Right ventricle myocardium superior (tissue), 1 donor: ENCODE results near the gene CAMTA1. TPM values are rescaled to one million over a fixed set of nuclear protein-coding genes. Genes with fewer than 3 reads are reported as not detected.

ENCODE experiments used
- ATAC-seq: fragments of 200-7000 bp; cut with Tn5 transposase; one replicate; pipeline ENCODE4 v1.9.1; 2020; ENCODE audit warnings: mild to moderate bottlenecking; ENCODE audit not compliant: poor library complexity
- DNase-seq: peaks from one replicate; pipeline ENCODE4 v3.0.0-alpha.2; 2020
- intact Hi-C: fragments of 100-400 bp; cut with DNase I; formaldehyde crosslinking; loops from one replicate; pipeline ENCODE4 v1.11.2; 2022
- total RNA-seq: library from RNA; stranded (reverse); fragmentation: NEBNext Ultra II Directional; extraction: Animal tissue kit (Norgen Biotek cat#: 25700); gene quantifications from one replicate; pipeline ENCODE4 v1.2.1, GENCODE V29; 2021
- donor health status: DM: no; HTN: yes; CAD: no; lungs with severe emphysema.

Gene CAMTA1
- total RNA-seq, 1 donor from 2014 or later = 153 TPM

GRCh38 chr1:7642418-7642704 lies 857.1 kb downstream of the CAMTA1 start:
- no peak for ATAC-seq
- DNase-seq = no peak
- intact Hi-C loops = loop anchor here (10.0 kb wide), 2 partner anchors 188 to 418 kb away; no protein-coding TSS in a partner anchor

- intact Hi-C loops = loop anchor here (10.0 kb wide), 2 partner anchors 188 to 418 kb away; no protein-coding TSS in a partner anchor
- no peak for ATAC-seq
Measured at GRCh38 chr1:7642781-7643529, 857.7 kb downstream of the CAMTA1 start.

DNA sequence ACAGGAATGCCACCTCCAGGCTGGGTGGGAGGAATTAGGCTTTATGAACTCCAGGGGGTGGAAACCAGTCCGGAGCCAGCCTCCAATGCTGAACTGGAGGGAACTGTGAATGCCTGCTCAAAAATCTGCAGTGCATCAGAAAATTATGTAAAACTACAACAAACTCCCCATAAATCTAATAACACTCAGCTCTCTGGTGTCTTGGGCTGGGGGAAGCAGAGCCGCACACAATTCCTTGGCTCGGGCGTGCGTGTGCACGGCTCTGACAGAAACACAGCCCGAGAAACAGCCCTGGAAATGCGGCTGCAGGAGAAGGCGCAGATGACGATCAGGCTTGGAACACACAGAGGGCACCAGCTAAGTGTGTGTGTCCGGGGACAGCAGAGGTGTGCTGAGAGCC lies 858.3 kb downstream of the CAMTA1 start:
- DNase-seq (no peak), ATAC-seq (no peak)
- intact Hi-C loops = loop anchor here (10.0 kb wide), 2 partner anchors 189 to 419 kb away; no protein-coding TSS in a partner anchor

More at GRCh38 chr1:7642781-7643529, 857.7 kb downstream of the CAMTA1 start:
- DNase-seq = no peak

DNA sequence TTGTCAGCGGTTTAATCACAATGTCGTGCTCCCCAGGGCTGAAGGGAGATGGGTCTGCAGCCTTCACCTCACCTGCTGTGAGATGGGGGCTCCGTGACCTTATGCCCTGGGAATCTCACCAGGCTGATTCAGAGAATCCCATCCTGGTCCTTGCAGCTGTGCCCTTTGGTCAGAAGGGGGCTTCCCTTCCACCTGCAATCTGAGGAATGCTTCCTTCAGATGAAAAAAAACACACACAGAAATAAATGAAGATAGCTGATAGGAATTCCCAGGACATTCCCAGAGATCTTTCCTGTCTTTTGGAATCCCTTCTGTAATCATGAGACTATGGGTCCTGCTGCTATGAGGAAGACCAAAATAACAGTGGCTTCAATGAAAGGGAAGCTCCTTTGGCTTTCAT lies 858.8 kb downstream of the CAMTA1 start:
- ATAC-seq = no peak
- intact Hi-C loops = loop anchor here (10.0 kb wide), 2 partner anchors 189 to 419 kb away; no protein-coding TSS in a partner anchor
- no peak for DNase-seq

- intact Hi-C loops = loop anchor here (5.0 to 10.0 kb wide), 3 partner anchors 190 to 923 kb away; no protein-coding TSS in a partner anchor
- DNase-seq (peak; percentile 75), ATAC-seq (peak; percentile 80)
Measured at GRCh38 chr1:7644961-7645750, 859.9 kb downstream of the CAMTA1 start.

DNA sequence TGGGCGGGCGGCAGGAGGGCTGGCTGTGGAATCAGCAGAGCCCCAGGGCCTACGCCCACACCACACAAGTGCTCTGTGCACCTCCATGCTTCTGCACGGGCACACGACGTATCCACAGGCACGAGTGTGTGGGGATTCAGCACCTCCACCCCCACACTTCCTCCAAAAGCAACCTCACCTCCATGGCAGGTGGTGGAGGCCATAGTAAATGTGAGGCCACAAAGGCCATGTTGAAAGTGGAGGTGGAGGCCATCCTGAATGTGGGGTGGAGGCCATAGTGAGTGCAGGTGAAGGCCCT lies 860.4 kb downstream of the CAMTA1 start:
- ATAC-seq (no peak), DNase-seq (no peak)
- intact Hi-C loops = loop anchor here (5.0 to 10.0 kb wide), 3 partner anchors 191 to 923 kb away; no protein-coding TSS in a partner anchor

GRCh38 chr1:7646164-7646563 lies 860.9 kb downstream of the CAMTA1 start:
- no peak for DNase-seq
- intact Hi-C loops = loop anchor here (5.0 to 10.0 kb wide), 3 partner anchors 191 to 924 kb away; no protein-coding TSS in a partner anchor
- ATAC-seq = no peak

- intact Hi-C loops = loop anchor here (5.0 to 10.0 kb wide), 3 partner anchors 192 to 925 kb away; no protein-coding TSS in a partner anchor
- peak; percentile 46 for ATAC-seq
- peak; percentile 82 for DNase-seq
Measured at GRCh38 chr1:7646981-7647901, 862.0 kb downstream of the CAMTA1 start.

DNA sequence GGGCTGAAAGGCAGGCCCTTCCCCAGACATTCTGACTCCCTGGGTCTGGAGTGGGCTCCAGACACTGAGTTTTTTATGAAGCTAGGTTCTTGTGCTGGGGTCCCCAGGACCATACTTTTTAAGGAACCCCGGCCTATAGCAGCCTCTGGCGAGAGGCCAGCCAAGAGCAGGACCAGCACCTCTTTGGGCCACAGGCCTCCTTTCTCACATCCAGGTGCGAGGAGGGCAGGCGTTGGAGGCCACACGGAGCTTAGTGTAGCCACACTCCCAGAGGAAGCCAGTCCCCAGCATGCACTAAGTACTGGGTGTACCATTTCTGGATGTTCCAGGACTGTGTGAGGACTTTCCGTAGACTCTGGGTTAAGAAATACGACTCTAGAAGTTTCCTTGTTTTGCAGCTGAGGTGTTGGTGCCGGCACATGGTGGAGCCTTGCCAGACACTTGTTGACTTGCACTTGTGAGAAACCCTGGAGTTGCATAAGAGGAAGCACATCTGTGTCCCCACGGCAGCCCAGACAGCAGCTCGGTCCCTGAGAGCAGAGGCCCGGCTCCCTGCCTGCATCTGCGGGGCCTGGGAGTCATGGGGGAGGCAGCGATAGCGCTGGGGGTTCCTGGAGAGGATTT lies 863.6 kb downstream of the CAMTA1 start:
- intact Hi-C loops = loop anchor here (5.0 to 10.0 kb wide), 3 partner anchors 194 to 927 kb away; no protein-coding TSS in a partner anchor
- ATAC-seq (peak; percentile 23), DNase-seq (peak; percentile 69)

GRCh38 chr1:7650801-7651200 lies 865.5 kb downstream of the CAMTA1 start:
- intact Hi-C loops = no loop called here
- ATAC-seq (no peak), DNase-seq (no peak)

- DNase-seq = no peak
- no peak for ATAC-seq
- intact Hi-C loops = no loop called here
Measured at GRCh38 chr1:7651203-7651602, 865.9 kb downstream of the CAMTA1 start.

DNA sequence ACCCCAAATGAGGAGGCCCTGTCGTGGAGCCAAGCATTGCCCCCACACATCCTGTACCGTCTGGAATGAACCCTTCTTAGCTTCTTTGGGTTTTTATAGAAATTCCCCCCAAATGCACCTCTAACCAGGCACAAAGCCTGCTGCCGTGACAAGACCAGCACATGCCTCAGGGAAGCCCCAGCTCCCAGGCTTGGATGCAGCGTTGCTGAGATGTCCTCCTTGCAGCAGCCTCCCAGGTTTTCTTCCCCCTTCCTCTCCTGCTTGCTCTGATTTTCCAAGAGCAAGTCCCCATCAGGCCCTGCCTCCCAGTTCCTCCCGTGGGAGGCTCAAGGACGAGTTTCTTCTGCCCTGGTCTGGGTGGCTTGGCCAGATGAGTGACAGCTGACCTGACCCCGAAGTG lies 866.8 kb downstream of the CAMTA1 start:
- no peak for DNase-seq
- intact Hi-C loops = no loop called here
- ATAC-seq = no peak

- DNase-seq (no peak), ATAC-seq (no peak)
- intact Hi-C loops = no loop called here
Measured at GRCh38 chr1:7652515-7653098, 867.4 kb downstream of the CAMTA1 start.

- DNase-seq (no peak), ATAC-seq (no peak)
- intact Hi-C loops = no loop called here
Measured at GRCh38 chr1:7654725-7655124, 869.5 kb downstream of the CAMTA1 start.

GRCh38 chr1:7655354-7655753 lies 870.1 kb downstream of the CAMTA1 start:
- intact Hi-C loops = no loop called here
- no peak for DNase-seq
- no peak for ATAC-seq

GRCh38 chr1:7656557-7657215 lies 871.4 kb downstream of the CAMTA1 start:
- no peak for DNase-seq

GRCh38 chr1:7657287-7658016 lies 872.2 kb downstream of the CAMTA1 start:
- intact Hi-C loops = no loop called here
- DNase-seq = no peak
- ATAC-seq = no peak

More at GRCh38 chr1:7656557-7657215, 871.4 kb downstream of the CAMTA1 start:
- intact Hi-C loops = no loop called here
- no peak for ATAC-seq
